Measurements from ENCODE around the gene TBCEL.
"Not testable (repeated sequence)": the region's sequence is repeated elsewhere in the genome, so short reads cannot be mapped to it uniquely, and the experiment has no call there.

TBCEL gene

DNA sequence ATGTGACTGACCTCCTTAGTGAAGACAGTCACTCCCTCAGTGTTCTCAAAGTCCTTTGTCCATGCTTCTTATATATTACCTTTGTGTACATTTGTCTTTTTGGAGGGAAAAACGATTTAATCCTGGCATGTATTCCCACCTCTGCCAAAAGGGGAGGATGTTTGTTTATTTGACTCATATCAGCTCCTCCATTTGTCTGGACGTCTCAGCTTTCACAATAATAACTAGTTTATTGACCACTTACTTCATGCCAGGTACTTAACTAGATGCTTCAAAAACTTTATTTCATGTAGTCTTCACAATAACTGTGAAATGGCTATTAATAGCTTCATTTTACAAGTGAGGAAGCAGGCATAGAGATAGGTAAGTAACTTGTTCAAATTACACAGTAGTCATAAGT is 5.3 kb downstream of the TBCEL start:
- no peak overlapping the region for H3K4me3 ChIP-seq (ENCODE audit: low read depth, low read length)
- no peak for DNase-seq (ENCODE audit: low read depth)
- TF ChIP-seq, protein P1, sequence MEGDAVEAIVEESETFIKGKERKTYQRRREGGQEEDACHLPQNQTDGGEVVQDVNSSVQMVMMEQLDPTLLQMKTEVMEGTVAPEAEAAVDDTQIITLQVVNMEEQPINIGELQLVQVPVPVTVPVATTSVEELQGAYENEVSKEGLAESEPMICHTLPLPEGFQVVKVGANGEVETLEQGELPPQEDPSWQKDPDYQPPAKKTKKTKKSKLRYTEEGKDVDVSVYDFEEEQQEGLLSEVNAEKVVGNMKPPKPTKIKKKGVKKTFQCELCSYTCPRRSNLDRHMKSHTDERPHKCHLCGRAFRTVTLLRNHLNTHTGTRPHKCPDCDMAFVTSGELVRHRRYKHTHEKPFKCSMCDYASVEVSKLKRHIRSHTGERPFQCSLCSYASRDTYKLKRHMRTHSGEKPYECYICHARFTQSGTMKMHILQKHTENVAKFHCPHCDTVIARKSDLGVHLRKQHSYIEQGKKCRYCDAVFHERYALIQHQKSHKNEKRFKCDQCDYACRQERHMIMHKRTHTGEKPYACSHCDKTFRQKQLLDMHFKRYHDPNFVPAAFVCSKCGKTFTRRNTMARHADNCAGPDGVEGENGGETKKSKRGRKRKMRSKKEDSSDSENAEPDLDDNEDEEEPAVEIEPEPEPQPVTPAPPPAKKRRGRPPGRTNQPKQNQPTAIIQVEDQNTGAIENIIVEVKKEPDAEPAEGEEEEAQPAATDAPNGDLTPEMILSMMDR (IDR thresholded peaks at IDR 0.05; ENCODE audit: control insufficient read depth, extremely low read depth, insufficient read depth), result no peak

DNA sequence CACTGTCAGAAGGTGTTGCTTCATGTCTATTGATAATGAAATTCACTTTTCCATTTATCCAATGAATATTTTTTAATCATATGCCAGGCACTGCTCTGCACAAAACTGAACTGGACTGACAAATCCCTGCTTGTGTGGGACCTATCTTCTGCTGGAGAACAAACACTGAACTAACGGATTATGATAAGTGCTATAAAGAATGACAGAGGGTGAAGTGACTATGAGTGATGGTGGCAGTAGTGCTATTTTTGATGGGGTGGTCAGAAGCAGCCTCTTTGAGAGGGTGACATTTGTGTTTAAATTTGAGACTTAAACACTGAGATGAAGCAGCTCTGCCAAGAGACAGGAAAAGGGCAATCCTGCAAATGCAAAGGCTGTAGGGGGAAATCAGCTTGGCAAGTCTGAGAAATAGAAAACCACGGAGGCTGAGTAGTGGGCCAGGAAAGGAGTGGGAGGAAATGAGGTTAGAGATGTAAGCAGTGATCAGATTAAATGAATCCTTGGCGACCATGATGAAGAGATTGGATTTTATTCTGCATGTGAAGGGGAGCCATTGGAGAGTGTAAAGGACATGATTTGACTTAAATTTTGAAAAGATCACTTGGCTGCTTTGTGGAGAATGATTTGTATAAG is 6.0 kb downstream of the TBCEL start:
- no peak for DNase-seq (ENCODE audit: low read depth)
- H3K4me3 ChIP-seq (ENCODE audit: low read depth, low read length), result no peak overlapping the region
- TF ChIP-seq, protein P1 (IDR thresholded peaks at IDR 0.05; ENCODE audit: control insufficient read depth, extremely low read depth, insufficient read depth), result no peak

DNA sequence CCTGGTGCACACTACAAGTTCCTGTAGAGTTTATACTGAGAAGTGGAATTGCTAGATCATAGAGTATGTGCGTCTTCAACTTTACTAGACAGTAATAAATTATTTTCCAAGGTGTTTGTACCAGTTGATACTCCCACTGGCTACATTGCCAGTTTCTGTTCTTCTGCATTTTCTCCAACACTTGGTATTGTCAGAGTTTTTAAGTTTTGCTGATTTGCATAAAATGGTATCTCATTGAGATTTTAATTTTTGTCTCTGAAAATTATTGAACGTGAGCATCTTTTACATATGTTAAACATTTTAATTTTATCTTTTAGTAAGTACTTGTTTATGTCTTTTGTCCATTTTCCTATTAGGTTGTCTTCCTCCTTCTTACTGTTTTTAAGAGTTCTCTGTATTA is 7.3 kb downstream of the TBCEL start:
- TF ChIP-seq, protein P1 (IDR thresholded peaks at IDR 0.05; ENCODE audit: control insufficient read depth, extremely low read depth, insufficient read depth), result no peak

DNA sequence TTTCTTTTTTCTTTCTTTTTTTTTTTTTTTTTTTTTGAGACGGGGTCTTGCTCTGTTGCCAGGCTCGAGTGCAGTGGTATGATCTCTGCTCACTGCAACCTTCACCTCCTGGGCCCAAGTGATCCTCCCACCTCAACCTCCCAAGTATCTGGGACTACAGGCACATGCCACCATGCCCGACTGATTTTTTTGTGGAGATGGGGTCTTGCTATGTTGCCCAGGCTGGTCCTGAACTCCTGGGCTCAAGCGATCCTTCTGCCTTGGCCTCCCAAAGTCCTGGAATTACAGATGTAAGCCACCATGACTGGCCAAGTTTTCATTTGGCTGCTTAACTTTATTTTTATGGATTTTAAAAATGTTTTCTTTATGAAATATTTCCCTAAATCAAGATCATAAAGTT is 7.7 kb downstream of the TBCEL start:
- not testable (repeated sequence) for H3K4me3 ChIP-seq (ENCODE audit: low read depth, low read length); DNase-seq (ENCODE audit: low read depth)

More for the DNA sequence above, 7.3 kb downstream of the TBCEL start:
- DNase-seq (ENCODE audit: low read depth), result no peak
- H3K4me3 ChIP-seq (ENCODE audit: low read depth, low read length), result no peak overlapping the region

DNA sequence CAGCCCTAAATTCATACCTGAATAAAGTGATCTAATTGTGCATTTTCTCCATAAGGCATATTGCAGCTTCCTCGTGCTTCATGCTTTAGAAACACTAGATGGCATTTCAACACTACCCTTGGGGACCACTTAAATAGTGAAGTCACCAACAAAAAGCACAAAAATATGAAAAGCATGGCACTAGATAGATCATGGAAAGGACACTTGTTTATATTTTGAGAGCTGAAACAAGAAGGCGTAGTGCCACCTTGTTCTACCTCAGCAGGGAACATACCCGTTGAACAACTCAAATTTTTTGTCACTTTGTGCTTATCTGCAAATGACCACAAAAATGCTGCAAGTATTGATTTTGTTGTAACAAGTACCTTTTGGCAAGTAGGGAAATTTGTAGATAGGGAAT is 8.6 kb downstream of the TBCEL start:
- TF ChIP-seq, protein P1 (IDR thresholded peaks at IDR 0.05; ENCODE audit: control insufficient read depth, extremely low read depth, insufficient read depth), result peak; percentile 32; the same call in 1 of the 2 replicates
- no peak for DNase-seq (ENCODE audit: low read depth)
- no peak overlapping the region for H3K4me3 ChIP-seq (ENCODE audit: low read depth, low read length)

DNA sequence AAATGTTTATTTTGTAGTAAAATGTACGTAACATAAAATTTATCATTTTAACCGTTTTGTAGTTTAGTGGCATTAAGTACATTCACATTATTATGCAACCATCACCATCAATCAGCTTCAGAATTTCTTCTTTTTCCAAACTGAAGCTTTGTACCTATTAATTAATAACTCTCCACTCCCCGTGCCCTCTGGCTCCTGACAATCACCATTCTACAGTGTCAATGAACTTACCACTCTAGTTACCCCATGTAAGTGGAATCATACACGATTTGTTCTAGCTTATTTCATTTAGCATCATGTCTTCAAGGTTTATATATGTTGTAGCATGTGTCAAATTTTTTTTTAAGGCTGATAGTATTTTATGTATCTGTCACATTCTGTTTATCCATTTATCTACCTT is 9.7 kb downstream of the TBCEL start:
- no peak overlapping the region for H3K4me3 ChIP-seq (ENCODE audit: low read depth, low read length)
- DNase-seq (ENCODE audit: low read depth), result no peak
- TF ChIP-seq, protein P1 (IDR thresholded peaks at IDR 0.05; ENCODE audit: control insufficient read depth, extremely low read depth, insufficient read depth), result no peak

DNA sequence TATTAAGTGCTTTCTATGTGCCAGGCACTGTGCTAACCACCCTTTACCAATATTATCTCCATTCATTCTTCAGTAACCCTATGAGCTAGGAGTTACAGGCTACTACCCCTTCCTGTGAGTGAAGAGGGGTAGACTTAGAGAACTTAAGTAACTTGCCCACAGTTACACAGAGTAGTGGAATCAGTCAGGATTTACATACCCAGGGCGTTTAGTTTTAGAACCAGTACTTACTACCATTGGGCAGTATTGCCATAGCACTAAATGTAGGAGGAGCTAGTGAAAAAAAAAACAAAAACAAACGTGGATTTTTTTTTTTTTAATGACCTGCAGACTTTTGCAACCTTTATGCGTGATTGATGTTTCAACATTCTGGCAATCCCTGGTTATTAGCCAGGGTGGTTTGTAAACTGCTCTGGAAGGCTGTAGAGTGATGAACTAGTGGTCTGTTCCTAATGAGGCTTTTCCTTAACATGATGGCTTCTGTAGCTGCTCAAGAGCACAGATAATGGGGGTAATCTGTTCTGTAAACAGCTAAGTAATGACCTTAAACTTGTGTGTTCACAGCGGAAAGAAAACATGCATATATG is 11.4 kb downstream of the TBCEL start:
- DNase-seq (ENCODE audit: low read depth), result no peak
- no peak overlapping the region for H3K4me3 ChIP-seq (ENCODE audit: low read depth, low read length)
- TF ChIP-seq, protein P1 (IDR thresholded peaks at IDR 0.05; ENCODE audit: control insufficient read depth, extremely low read depth, insufficient read depth), result no peak

All from LNCaP clone FGC (cell line).